ENCODE measurements around the gene C19orf73. TPM values are rescaled to one million over a fixed set of nuclear protein-coding genes. Genes with fewer than 3 reads are reported as not detected.

C19orf73 gene
- total and polyA plus RNA-seq, 9 of the 15 experiments (the other 6 are each of a cell fraction or from before 2014, with no cell fraction given): 0.08 to 7.4 (median 1.4) TPM

- TF ChIP-seq RNF2 (IDR thresholded peaks at IDR 0.05) (peak; percentile 97), ZNF384 (IDR thresholded peaks at IDR 0.05; ENCODE audit: low read depth, low read length) (0 out of 2 replicates have a peak, but pooled peaks have one; percentile 6), NR2C1 (IDR thresholded peaks at IDR 0.05) (no peak), NR2C1 (tag; IDR thresholded peaks at IDR 0.05) (no peak), NR1H2 (CRISPR knock-in tag; IDR thresholded peaks at IDR 0.05) (peak; percentile 94; the same call in 1 of the 2 replicates), NCOA6 (IDR thresholded peaks at IDR 0.05) (no peak), CREB1 (IDR thresholded peaks at IDR 0.05) (no peak), CREB1 (CRISPR knock-in tag; IDR thresholded peaks at IDR 0.05) (peak; percentile 65; the same call in 1 of the 2 replicates), SAP30 (IDR thresholded peaks at IDR 0.05; ENCODE audit: borderline replicate concordance, insufficient read depth, low read depth, low read length, poor library complexity, severe bottlenecking) (peak; percentile 95), PTTG1 (tag; IDR thresholded peaks at IDR 0.05; ENCODE audit: low read depth) (no peak), ZNF507 (tag; conservative IDR thresholded peaks at IDR 0.05) (no peak), ARNT (IDR thresholded peaks at IDR 0.05) (no peak), TSHZ1 (CRISPR knock-in tag; IDR thresholded peaks at IDR 0.05) (no peak), HDGF (IDR thresholded peaks at IDR 0.05) (0 out of 2 replicates have a peak, but pooled peaks have one; percentile 54), SUPT5H (IDR thresholded peaks at IDR 0.05) (peak; percentile 53), SPI1 (IDR thresholded peaks at IDR 0.05; ENCODE audit: borderline replicate concordance, low read depth, low read length) (no peak), HDAC3 (IDR thresholded peaks at IDR 0.05; ENCODE audit: borderline replicate concordance, partially characterized antibody) (no peak), HNRNPL (IDR thresholded peaks at IDR 0.05; ENCODE audit: low read depth, low read length) (peak; percentile 44; the same call in 1 of the 2 replicates), JUNB (CRISPR knock-in tag; conservative IDR thresholded peaks at IDR 0.05) (no peak), ZNF592 (IDR thresholded peaks at IDR 0.05) (peak; percentile 99)
- TF ChIP-seq, protein P1, sequence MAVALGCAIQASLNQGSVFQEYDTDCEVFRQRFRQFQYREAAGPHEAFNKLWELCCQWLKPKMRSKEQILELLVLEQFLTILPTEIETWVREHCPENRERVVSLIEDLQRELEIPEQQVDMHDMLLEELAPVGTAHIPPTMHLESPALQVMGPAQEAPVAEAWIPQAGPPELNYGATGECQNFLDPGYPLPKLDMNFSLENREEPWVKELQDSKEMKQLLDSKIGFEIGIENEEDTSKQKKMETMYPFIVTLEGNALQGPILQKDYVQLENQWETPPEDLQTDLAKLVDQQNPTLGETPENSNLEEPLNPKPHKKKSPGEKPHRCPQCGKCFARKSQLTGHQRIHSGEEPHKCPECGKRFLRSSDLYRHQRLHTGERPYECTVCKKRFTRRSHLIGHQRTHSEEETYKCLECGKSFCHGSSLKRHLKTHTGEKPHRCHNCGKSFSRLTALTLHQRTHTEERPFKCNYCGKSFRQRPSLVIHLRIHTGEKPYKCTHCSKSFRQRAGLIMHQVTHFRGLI (CRISPR knock-in tag; IDR thresholded peaks at IDR 0.05): no peak
These were observed 9.0 kb upstream of the C19orf73 start (continued) for GRCh38 chr19:49127674-49128544.

Data from K562 (cell line).